GM23338 (cell line): ENCODE data around the gene SLCO4C1. TPM values are rescaled to one million over a fixed set of nuclear protein-coding genes. Genes with fewer than 3 reads are reported as not detected.

Source experiments
- ATAC-seq: fragments of 200-7000 bp; cut with Tn5 transposase; 3 replicates; pipeline ENCODE4 v1.9.1; 2020
- DNase-seq: peaks from one replicate; pipeline ENCODE4 v3.0.0-alpha.2; 2015; ENCODE audit warnings: low spot score
- H2AFZ ChIP-seq: fragments of 200-600 bp; sonication (generic); 2 replicates; pipeline ENCODE4 v1.8.0; 2016; ENCODE audit warnings: antibody characterized with exemption, mild to moderate bottlenecking, moderate library complexity
- H3F3A ChIP-seq: fragments of 200-600 bp; sonication (generic); replicated peaks from 2 replicates; pipeline ENCODE4 v1.8.0; 2017; ENCODE audit warnings: antibody characterized with exemption, mixed run types, low read depth
- H3K27ac ChIP-seq: fragments of 200-600 bp; sonication (generic); 2 replicates; pipeline ENCODE4 v1.6.1; 2016; ENCODE audit warnings: low read depth
- H3K27me3 ChIP-seq: fragments of 200-600 bp; sonication (generic); 2 replicates; pipeline ENCODE4 v1.8.0; 2016; ENCODE audit warnings: mild to moderate bottlenecking, mixed run types, moderate library complexity; ENCODE audit not compliant: insufficient read depth
- H3K36me3 ChIP-seq: fragments of 200-600 bp; sonication (generic); 2 replicates; pipeline ENCODE4 v1.8.0; 2016; ENCODE audit warnings: mild to moderate bottlenecking; ENCODE audit not compliant: insufficient read depth
- H3K4me1 ChIP-seq: fragments of 200-600 bp; sonication (generic); 2 replicates; pipeline ENCODE4 v1.8.0; 2016; ENCODE audit warnings: mild to moderate bottlenecking, moderate library complexity; ENCODE audit not compliant: insufficient read depth
- H3K4me2 ChIP-seq: fragments of 200-600 bp; sonication (generic); 2 replicates; pipeline ENCODE4 v1.7.1; 2017; ENCODE audit warnings: mixed run types
- H3K4me3 ChIP-seq: fragments of 200-600 bp; sonication (generic); 2 replicates; pipeline ENCODE4 v1.6.1; 2016; ENCODE audit warnings: mixed run types
- H3K79me2 ChIP-seq: fragments of 200-600 bp; sonication (generic); replicated peaks from 2 replicates; pipeline ENCODE4 v1.8.0; 2017; ENCODE audit warnings: mild to moderate bottlenecking; ENCODE audit not compliant: insufficient read depth
- H3K9me2 ChIP-seq: fragments of 200-600 bp; sonication (generic); 2 replicates; pipeline ENCODE4 v1.8.0; 2017; ENCODE audit not compliant: insufficient read depth
- H4K20me1 ChIP-seq: fragments of 200-600 bp; sonication (generic); replicated peaks from 2 replicates; pipeline ENCODE4 v1.8.0; 2017; ENCODE audit warnings: mild to moderate bottlenecking; ENCODE audit not compliant: insufficient read depth
- H3K27ac Mint-ChIP-seq: 2 replicates; pipeline ENCODE4 v1.8.0; 2020; ENCODE audit warnings: inconsistent platforms, mild to moderate bottlenecking, moderate library complexity, mixed read lengths
- H3K27me3 Mint-ChIP-seq: 3 replicates; pipeline ENCODE4 v1.8.0; 2022; ENCODE audit warnings: low read depth, mild to moderate bottlenecking, moderate library complexity, mixed read lengths, inconsistent platforms; ENCODE audit not compliant: insufficient read depth, poor library complexity
- H3K36me3 Mint-ChIP-seq: 3 replicates; pipeline ENCODE4 v1.8.0; 2021; ENCODE audit warnings: low read depth, mild to moderate bottlenecking, inconsistent platforms, moderate library complexity, mixed read lengths
- H3K4me1 Mint-ChIP-seq: 3 replicates; pipeline ENCODE4 v1.8.0; 2020; ENCODE audit warnings: mild to moderate bottlenecking, inconsistent platforms, mixed read lengths
- H3K4me3 Mint-ChIP-seq: 3 replicates; pipeline ENCODE4 v1.8.0; 2021; ENCODE audit warnings: moderate library complexity, mild to moderate bottlenecking, inconsistent platforms, mixed read lengths
- H3K9me3 Mint-ChIP-seq: 3 replicates; pipeline ENCODE4 v1.8.0; 2020; ENCODE audit warnings: moderate library complexity, mild to moderate bottlenecking, inconsistent platforms, mixed read lengths
- CTCF ChIP-seq, 2 experiments: fragments of 200-600 bp in 1 of 2; sonication (generic) in 1 of 2; conservative IDR thresholded peaks; 2 replicates each; pipeline versions ENCODE4 v1.5.1 to v1.6.1; 2016 to 2017; ENCODE audit warnings: antibody characterized with exemption in 2 of 2, low read depth in 2 of 2, mild to moderate bottlenecking in 2 of 2, moderate library complexity in 1 of 2
- EZH2 ChIP-seq: fragments of 200-600 bp; sonication (generic); IDR thresholded peaks from one replicate; pipeline ENCODE4 v1.8.0; 2017; ENCODE audit warnings: antibody characterized with exemption, mild to moderate bottlenecking, low read depth; ENCODE audit not compliant: unreplicated experiment
- EZH2phosphoT487 ChIP-seq: fragments of 200-600 bp; sonication (generic); IDR thresholded peaks from one replicate; pipeline ENCODE4 v1.8.1; 2018; ENCODE audit warnings: antibody characterized with exemption; ENCODE audit not compliant: unreplicated experiment
- JUNB ChIP-seq: IDR thresholded peaks from one replicate; pipeline ENCODE4 v1.6.1; 2016; ENCODE audit warnings: antibody characterized with exemption; ENCODE audit not compliant: unreplicated experiment
- NANOG ChIP-seq: IDR thresholded peaks from 2 replicates; pipeline ENCODE4 v1.6.1; 2016; ENCODE audit warnings: antibody characterized with exemption, borderline replicate concordance
- ZNF331 ChIP-seq: fragments of 250-450 bp; sonication (Bioruptor Pico); IDR thresholded peaks from 2 replicates; pipeline ENCODE4 v1.5.0; 2020; ENCODE audit warnings: low read depth, mild to moderate bottlenecking, moderate library complexity
- ZNF462 ChIP-seq: fragments of 250-450 bp; sonication (Bioruptor Pico); IDR thresholded peaks from 2 replicates; pipeline ENCODE4 v1.5.0; 2020; ENCODE audit warnings: mild to moderate bottlenecking, moderate library complexity
- polyA plus RNA-seq: library from polyadenylated mRNA; unstranded; fragments of >200 nt; fragmentation: Nextera tagmentation; extraction: Ambion mirVana; gene quantifications from 2 replicates; pipeline ENCODE4 v1.2.1, GENCODE V29; 2016
- total RNA-seq: library from RNA; depleted of rRNA; stranded (reverse); fragments of >200 nt; shearing (Covaris generic); gene quantifications from 2 replicates; pipeline ENCODE4 v1.2.3, GENCODE V29; 2014

SLCO4C1 gene
- total and polyA plus RNA-seq, 2 experiments from 2014 or later, result 2.4 to 6.7 TPM

DNA sequence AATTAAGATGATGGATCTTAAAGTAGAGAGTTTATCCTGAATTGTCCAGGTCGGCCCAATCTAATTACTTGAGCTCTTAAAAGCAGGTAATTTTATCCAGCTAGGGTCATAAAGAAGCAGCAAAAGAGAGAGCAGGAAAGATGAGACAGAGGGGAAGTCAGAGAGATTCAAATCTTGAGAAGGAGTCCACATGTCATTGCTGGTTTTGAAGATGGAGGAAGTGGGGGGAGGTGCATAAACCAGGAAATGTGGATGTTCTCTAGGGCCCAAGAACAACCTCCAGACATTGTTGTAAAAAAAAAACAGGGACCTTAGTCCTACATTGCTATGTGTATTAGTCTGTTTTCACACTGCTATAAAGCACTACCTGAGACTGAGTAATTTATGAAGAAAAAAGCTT lies 66.4 kb downstream of the SLCO4C1 start (continued):
- TF ChIP-seq ZNF462 (CRISPR knock-in tag) (no peak), NANOG (no peak), ZNF331 (CRISPR knock-in tag) (no peak)

GRCh38 chr5:102226321-102226720 lies 69.8 kb downstream of the SLCO4C1 start:
- H3K36me3 ChIP-seq, result no peaks in the 10 kb centered on the region
- H3K4me3 ChIP-seq, result no peak overlapping the region
- H3K79me2 ChIP-seq, result no peaks in the 10 kb centered on the region
- peaks cover 5% of the 10 kb centered on the region; the same call in 2 of the 3 replicates for H3K4me1 Mint-ChIP-seq
- H3K4me3 Mint-ChIP-seq, result no peak overlapping the region
- no peaks in the 10 kb centered on the region for H3K27me3 Mint-ChIP-seq
- H3K4me2 ChIP-seq, result no peak overlapping the region
- H3K36me3 Mint-ChIP-seq, result peaks cover 5% of the 10 kb centered on the region; the same call in 1 of the 3 replicates
- no peaks in the 10 kb centered on the region for H3F3A ChIP-seq
- H3K27ac Mint-ChIP-seq, result no peak overlapping the region
- no peak for ATAC-seq
- H3K27me3 ChIP-seq, result no peaks in the 10 kb centered on the region
- no peak for DNase-seq
- no peaks in the 10 kb centered on the region for H3K9me2 ChIP-seq
- no peaks in the 10 kb centered on the region for H4K20me1 ChIP-seq
- 0 out of 2 replicates have a peak, but pooled peaks cover 4% of the 10 kb centered on the region for H3K4me1 ChIP-seq
- no peak overlapping the region for H2AFZ ChIP-seq
- peaks cover 7% of the 10 kb centered on the region; the same call in 2 of the 3 replicates for H3K9me3 Mint-ChIP-seq
- no peak overlapping the region for H3K27ac ChIP-seq
- TF ChIP-seq EZH2phosphoT487 (no peak), ZNF331 (CRISPR knock-in tag) (no peak), NANOG (no peak), EZH2 (no peak), ZNF462 (CRISPR knock-in tag) (no peak), JUNB (no peak), CTCF (conservative IDR thresholded peaks at IDR 0.05; ENCODE audit: low read depth in 2 of 2) (no peak)
